Breast epithelium (tissue), 4 donors: ENCODE results near the gene KIF14. TPM values are rescaled to one million over a fixed set of nuclear protein-coding genes. Genes with fewer than 3 reads are reported as not detected.
"Not testable (repeated sequence)": the region's sequence is repeated elsewhere in the genome, so short reads cannot be mapped to it uniquely, and the experiment has no call there.

Source experiments
- DNase-seq, 2 donors: peaks; one replicate each; pipeline ENCODE4 v3.0.0-alpha.2; 2019; ENCODE audit warnings: low spot score in 2 of 2
- H3K27ac ChIP-seq, 2 donors: fragments of 200-600 bp; sonication (generic) in 1 of 2; one replicate each; pipeline ENCODE4 v1.5.1; 2016 to 2019; ENCODE audit warnings: mild to moderate bottlenecking in 1 of 2
- H3K27me3 ChIP-seq, 2 donors: fragments of 200-600 bp; sonication (generic) in 1 of 2; one replicate each; pipeline versions ENCODE4 v1.5.1 to v1.6.0; 2017 to 2019; ENCODE audit warnings: control low read depth in 1 of 2, mild to moderate bottlenecking in 1 of 2
- H3K36me3 ChIP-seq: fragments of 200-600 bp; one replicate; pipeline ENCODE4 v1.5.1; 2019
- H3K4me1 ChIP-seq, 2 donors: fragments of 200-600 bp; sonication (generic); one replicate each; pipeline ENCODE4 v1.5.1; 2016 to 2019; ENCODE audit warnings: control low read depth in 1 of 2
- H3K4me3 ChIP-seq, 3 donors: fragments of 200-600 bp; sonication (generic); 1 replicate in 2 of 3; 2 replicates in 1 of 3; pipeline ENCODE4 v1.5.1; 2016 to 2019; ENCODE audit warnings: mild to moderate bottlenecking in 3 of 3, moderate library complexity in 2 of 3
- H3K9me3 ChIP-seq, 2 donors: fragments of 200-600 bp; sonication (generic) in 1 of 2; one replicate each; pipeline ENCODE4 v1.5.1; 2016 to 2019; ENCODE audit warnings: control low read depth in 1 of 2
- CTCF ChIP-seq, 3 donors: fragments of 450-650 bp; IDR thresholded peaks; one replicate each; pipeline ENCODE4 v1.5.1; 2016 to 2017; ENCODE audit warnings: antibody characterized with exemption in 3 of 3, mild to moderate bottlenecking in 3 of 3, moderate library complexity in 3 of 3
- POLR2A ChIP-seq: fragments of 450-650 bp; IDR thresholded peaks from one replicate; pipeline ENCODE4 v1.6.1; 2016; ENCODE audit warnings: antibody characterized with exemption, mild to moderate bottlenecking, moderate library complexity
- POLR2AphosphoS5 ChIP-seq, 3 donors: sonication (generic); formaldehyde crosslinking; IDR thresholded peaks; one replicate each; pipeline ENCODE4 v1.6.1; 2017; ENCODE audit warnings: antibody characterized with exemption in 3 of 3
- intact Hi-C: fragments of 100-400 bp; cut with DNase I; formaldehyde crosslinking; loops from one replicate; pipeline ENCODE4 v1.15.1; 2023; ENCODE audit warnings: low total_unique reads
- total RNA-seq, 3 donors: library from RNA; depleted of rRNA; stranded (reverse); fragments of >200 nt; gene quantifications; one replicate each; pipeline ENCODE4 v1.1.0, GENCODE V29; 2016

KIF14 gene
- total RNA-seq, 3 donors from 2014 or later, result under 0.01 to 0.64 (median 0.29) TPM

DNA sequence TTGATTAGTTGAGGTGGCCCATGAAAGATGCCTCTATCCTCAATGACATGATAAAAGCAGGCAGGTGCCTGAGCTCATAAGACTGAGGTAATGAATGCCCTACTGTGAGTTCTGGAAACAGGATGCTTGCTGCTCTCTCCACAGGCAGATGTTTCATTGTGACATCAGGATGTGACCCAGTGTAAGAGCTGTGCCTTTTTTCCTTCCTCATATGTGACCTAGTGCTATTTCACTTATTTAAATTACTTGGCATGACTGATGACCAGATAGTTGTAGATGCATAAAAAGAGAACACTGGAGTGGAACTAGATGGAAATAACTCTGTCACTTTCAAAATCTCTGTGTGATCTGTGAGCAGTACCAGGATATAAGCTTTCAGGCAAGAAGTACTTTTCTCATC lies 31.9 kb downstream of the KIF14 start:
- no peak for DNase-seq
- Histone ChIP-seq H3K4me3 (no peak overlapping the region), H3K4me1 (no peaks in the 10 kb centered on the region), H3K9me3 (no peaks in the 10 kb centered on the region), H3K36me3 (no peaks in the 10 kb centered on the region), H3K27ac (no peak overlapping the region), H3K27me3 (peaks cover 0 to 3% of the 10 kb centered on the region in 2 donors)
- intact Hi-C loops, result no loop called here
- no peak for TF ChIP-seq POLR2A
- TF ChIP-seq CTCF (IDR thresholded peaks at IDR 0.05), result no peak
- no peak for TF ChIP-seq POLR2AphosphoS5 (IDR thresholded peaks at IDR 0.05)

DNA sequence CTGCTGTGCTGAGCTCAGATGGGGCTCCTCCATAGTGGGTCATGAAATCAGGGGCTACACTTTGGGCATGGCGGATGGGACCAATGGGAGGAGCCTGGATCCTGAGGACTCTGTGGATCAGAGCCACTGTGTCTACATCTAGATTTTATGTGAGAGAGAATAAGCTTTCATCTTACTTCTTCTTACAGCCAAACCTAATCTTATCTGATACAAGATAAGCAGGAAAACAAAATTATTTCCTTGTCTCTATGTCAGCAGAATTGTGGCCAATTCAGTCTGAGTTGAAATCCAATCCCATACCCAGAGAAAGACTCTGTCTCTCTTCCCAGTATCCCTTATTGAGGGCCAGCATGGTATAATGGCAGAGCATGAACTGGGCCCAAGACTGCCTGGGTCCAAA lies 56.2 kb downstream of the KIF14 start:
- H3K36me3 ChIP-seq, result no peaks in the 10 kb centered on the region
- H3K4me1 ChIP-seq, result no peaks in the 10 kb centered on the region
- no peaks in the 10 kb centered on the region for H3K9me3 ChIP-seq

DNA sequence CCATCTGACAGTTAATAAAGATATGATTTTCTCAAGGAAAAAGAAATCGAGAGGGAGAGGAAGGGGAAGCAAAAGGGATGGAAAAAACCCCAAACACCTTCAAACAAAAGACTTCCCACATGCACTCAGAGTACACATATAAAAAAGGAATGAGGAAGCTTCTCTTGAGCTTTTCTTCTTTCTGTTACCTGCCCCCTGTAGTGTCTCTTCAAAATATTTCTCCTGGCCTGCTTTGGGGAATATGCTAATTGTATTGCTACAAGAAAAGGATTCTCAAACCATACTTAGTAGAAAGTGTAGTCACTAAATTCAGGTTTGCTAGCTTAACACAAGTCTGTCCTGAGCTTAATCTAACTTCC lies 58.7 kb downstream of the KIF14 start:
- Histone ChIP-seq H3K9me3 (no peaks in the 10 kb centered on the region), H3K27me3 (no peaks in the 10 kb centered on the region), H3K36me3 (no peaks in the 10 kb centered on the region), H3K27ac (no peak overlapping the region), H3K4me3 (no peak overlapping the region), H3K4me1 (no peaks in the 10 kb centered on the region)
- TF ChIP-seq POLR2A (no peak), POLR2AphosphoS5 (IDR thresholded peaks at IDR 0.05) (no peak), CTCF (IDR thresholded peaks at IDR 0.05) (no peak)
- intact Hi-C loops, result no loop called here
- DNase-seq, result no peak

More for the DNA sequence above, 56.2 kb downstream of the KIF14 start:
- DNase-seq, result no peak
- intact Hi-C loops, result no loop called here
- Histone ChIP-seq H3K27ac (no peak overlapping the region), H3K4me3 (no peak overlapping the region), H3K27me3 (no peaks in the 10 kb centered on the region)
- no peak for TF ChIP-seq POLR2AphosphoS5 (IDR thresholded peaks at IDR 0.05)
- TF ChIP-seq CTCF (IDR thresholded peaks at IDR 0.05), result no peak
- TF ChIP-seq POLR2A, result no peak

GRCh38 chr1:200558866-200559459 lies 61.6 kb downstream of the KIF14 start:
- no peak for DNase-seq
- H3K9me3 ChIP-seq, result no peaks in the 10 kb centered on the region
- H3K27me3 ChIP-seq, result no peaks in the 10 kb centered on the region
- TF ChIP-seq CTCF (IDR thresholded peaks at IDR 0.05), result peak in 2 of 3 donors; percentile 26 to 45
- TF ChIP-seq POLR2AphosphoS5 (IDR thresholded peaks at IDR 0.05), result no peak
- intact Hi-C loops, result no loop called here
- H3K4me1 ChIP-seq, result no peaks in the 10 kb centered on the region
- no peak overlapping the region for H3K27ac ChIP-seq
- no peaks in the 10 kb centered on the region for H3K36me3 ChIP-seq
- H3K4me3 ChIP-seq, result no peak overlapping the region

DNA sequence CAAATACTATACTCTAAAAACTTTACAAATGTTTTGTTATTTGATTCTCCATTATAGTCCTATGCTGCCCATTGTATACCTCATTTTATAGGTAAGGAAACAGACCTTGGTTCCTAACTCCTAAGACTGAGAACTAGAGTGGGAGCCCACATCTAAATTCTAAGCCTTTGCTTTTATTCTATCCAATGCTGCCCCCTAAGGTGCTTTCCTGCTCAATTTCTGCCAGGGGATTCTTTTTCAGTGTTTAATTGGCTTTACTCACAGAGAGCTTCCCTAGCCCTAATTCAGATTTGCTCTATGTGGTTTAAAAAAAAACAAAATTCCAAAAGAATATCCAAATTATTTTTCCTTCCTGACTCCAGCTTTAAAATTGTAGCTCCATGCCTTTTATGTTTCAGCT lies 64.5 kb downstream of the KIF14 start:
- intact Hi-C loops, result no loop called here
- TF ChIP-seq POLR2AphosphoS5 (IDR thresholded peaks at IDR 0.05) (no peak), POLR2A (no peak), CTCF (IDR thresholded peaks at IDR 0.05) (no peak)

DNA sequence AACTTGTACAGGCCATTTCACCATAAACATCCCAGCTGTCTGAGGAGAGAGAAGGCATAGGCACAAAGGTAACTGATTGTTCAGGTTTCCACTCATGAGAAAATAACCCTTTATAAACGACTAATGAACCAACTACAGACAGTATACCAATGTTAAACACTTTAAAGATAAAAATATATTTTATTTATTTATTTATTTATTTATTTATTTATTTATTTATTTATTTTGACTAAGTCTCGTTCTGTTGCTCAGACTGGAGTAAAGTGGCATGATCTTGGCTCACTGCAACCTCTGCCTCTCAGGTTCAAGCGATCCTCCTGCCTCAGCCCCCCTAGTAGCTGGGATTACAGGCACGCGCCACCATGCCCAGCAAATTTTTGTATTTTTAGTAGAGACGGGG lies 67.8 kb downstream of the KIF14 start:
- intact Hi-C loops, result not testable (repeated sequence)

More for the DNA sequence above, 64.5 kb downstream of the KIF14 start:
- Histone ChIP-seq H3K36me3 (no peaks in the 10 kb centered on the region), H3K4me1 (no peaks in the 10 kb centered on the region), H3K9me3 (no peaks in the 10 kb centered on the region), H3K27me3 (no peaks in the 10 kb centered on the region), H3K27ac (no peak overlapping the region), H3K4me3 (no peak overlapping the region)
- no peak for DNase-seq

More for the DNA sequence above, 67.8 kb downstream of the KIF14 start:
- H3K4me1 ChIP-seq, H3K27me3 ChIP-seq, H3K4me3 ChIP-seq, H3K27ac ChIP-seq, H3K9me3 ChIP-seq, DNase-seq, H3K36me3 ChIP-seq: not testable (repeated sequence)
